ENCODE data around the gene BCKDK. TPM values are rescaled to one million over a fixed set of nuclear protein-coding genes. Genes with fewer than 3 reads are reported as not detected.

Gene BCKDK
- total and polyA plus RNA-seq, 2 of the 8 experiments (the other 6 are each of a cell fraction or from before 2014, with no cell fraction given) = 49.6 to 77.1 TPM

DNA sequence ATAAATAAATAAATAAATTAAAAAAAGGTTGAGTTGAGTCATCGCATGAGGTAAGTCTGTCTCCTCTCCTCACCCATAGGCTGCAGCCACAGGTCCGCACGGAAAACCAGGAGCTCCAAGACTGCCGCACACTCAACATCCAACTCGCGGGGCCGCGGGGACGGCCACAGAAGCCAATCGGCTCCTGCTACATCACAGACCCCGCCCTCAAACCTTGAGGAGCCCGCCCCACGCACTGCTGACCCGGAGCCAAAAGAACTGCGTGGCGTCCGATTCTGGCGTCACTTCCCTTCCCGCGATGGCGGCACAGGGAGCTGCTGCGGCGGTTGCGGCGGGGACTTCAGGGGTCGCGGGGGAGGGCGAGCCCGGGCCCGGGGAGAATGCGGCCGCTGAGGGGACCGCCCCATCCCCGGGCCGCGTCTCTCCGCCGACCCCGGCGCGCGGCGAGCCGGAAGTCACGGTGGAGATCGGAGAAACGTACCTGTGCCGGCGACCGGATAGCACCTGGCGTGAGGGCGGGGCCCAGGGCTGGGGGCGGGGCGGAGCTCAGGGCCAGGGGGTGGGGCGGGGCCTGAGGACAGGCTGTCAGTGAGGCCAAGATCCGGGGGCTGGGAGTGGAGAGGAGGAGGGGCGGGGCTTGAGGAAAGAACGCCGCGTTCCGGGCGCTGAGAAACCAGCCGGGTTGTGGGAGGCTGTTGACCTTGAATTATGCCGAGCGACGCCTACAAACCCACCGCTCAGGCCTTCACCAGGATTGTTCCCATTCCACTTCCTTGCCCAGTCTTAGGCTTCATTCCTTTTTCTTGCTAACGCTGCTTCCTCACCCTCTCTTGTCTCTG is 9.4 kb downstream of the BCKDK start, which contains the start of gene KAT8 (continued):
- TF ChIP-seq, protein P1, sequence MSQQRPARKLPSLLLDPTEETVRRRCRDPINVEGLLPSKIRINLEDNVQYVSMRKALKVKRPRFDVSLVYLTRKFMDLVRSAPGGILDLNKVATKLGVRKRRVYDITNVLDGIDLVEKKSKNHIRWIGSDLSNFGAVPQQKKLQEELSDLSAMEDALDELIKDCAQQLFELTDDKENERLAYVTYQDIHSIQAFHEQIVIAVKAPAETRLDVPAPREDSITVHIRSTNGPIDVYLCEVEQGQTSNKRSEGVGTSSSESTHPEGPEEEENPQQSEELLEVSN (IDR thresholded peaks at IDR 0.05) = no peak
- TF ChIP-seq GTF2F1 (IDR thresholded peaks at IDR 0.05; ENCODE audit: borderline replicate concordance, low read depth, low read length) (no peak), CREB1 (IDR thresholded peaks at IDR 0.05) (peak; percentile 94), SIX5 (IDR thresholded peaks at IDR 0.05; ENCODE audit: low read depth, low read length) (no peak; the same call in 1 of the 2 replicates), TBP (IDR thresholded peaks at IDR 0.05; ENCODE audit: low read depth, low read length) (peak; percentile 88), RFX5 (IDR thresholded peaks at IDR 0.05; ENCODE audit: borderline replicate concordance, low read depth, low read length) (no peak), JUN (IDR thresholded peaks at IDR 0.05; ENCODE audit: low read depth, low read length) (no peak), TAF7 (optimal IDR thresholded peaks at IDR 0.05; ENCODE audit: borderline replicate concordance, low read depth, low read length) (peak; percentile 88), GABPA (IDR thresholded peaks at IDR 0.05; ENCODE audit: borderline replicate concordance, insufficient read depth, low read length) (peak; percentile 93), CBX5 (IDR thresholded peaks at IDR 0.05; ENCODE audit: low read depth, low read length) (no peak), YY1 (IDR thresholded peaks at IDR 0.05; ENCODE audit: low read depth, low read length) (peak; percentile 92), EGR1 (IDR thresholded peaks at IDR 0.05; ENCODE audit: borderline replicate concordance, low read depth, low read length) (no peak), RXRA (IDR thresholded peaks at IDR 0.05; ENCODE audit: insufficient read depth, low read depth, low read length) (no peak), RBBP5 (IDR thresholded peaks at IDR 0.05; ENCODE audit: borderline replicate concordance, low read depth, low read length) (peak; percentile 79; the same call in 1 of the 2 replicates), ZNF274 (IDR thresholded peaks at IDR 0.05; ENCODE audit: borderline replicate concordance, extremely low read depth, low read length) (no peak), PHF8 (conservative IDR thresholded peaks at IDR 0.05; ENCODE audit: low read depth, low read length) (peak; percentile 95), SP4 (IDR thresholded peaks at IDR 0.05; ENCODE audit: low read length) (no peak), BRCA1 (IDR thresholded peaks at IDR 0.05; ENCODE audit: low read depth, low read length) (no peak), TEAD4 (IDR thresholded peaks at IDR 0.05; ENCODE audit: low read depth, low read length) (no peak)
- TF ChIP-seq, protein P2, sequence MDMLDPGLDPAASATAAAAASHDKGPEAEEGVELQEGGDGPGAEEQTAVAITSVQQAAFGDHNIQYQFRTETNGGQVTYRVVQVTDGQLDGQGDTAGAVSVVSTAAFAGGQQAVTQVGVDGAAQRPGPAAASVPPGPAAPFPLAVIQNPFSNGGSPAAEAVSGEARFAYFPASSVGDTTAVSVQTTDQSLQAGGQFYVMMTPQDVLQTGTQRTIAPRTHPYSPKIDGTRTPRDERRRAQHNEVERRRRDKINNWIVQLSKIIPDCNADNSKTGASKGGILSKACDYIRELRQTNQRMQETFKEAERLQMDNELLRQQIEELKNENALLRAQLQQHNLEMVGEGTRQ (IDR thresholded peaks at IDR 0.05; ENCODE audit: low read length) = no peak
- TF ChIP-seq, protein P3, sequence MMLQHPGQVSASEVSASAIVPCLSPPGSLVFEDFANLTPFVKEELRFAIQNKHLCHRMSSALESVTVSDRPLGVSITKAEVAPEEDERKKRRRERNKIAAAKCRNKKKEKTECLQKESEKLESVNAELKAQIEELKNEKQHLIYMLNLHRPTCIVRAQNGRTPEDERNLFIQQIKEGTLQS (IDR thresholded peaks at IDR 0.05; ENCODE audit: insufficient read depth, low read depth, low read length) = no peak
- TF ChIP-seq, protein P4, sequence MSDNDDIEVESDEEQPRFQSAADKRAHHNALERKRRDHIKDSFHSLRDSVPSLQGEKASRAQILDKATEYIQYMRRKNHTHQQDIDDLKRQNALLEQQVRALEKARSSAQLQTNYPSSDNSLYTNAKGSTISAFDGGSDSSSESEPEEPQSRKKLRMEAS (IDR thresholded peaks at IDR 0.05) = 0 out of 2 replicates have a peak, but pooled peaks have one; percentile 23
